ENCODE data around the gene ZNF670.
A peak's percentile ranks its signal among the peaks of the same experiment; 100 is the strongest.

Gene ZNF670

GRCh38 chr1:247103859-247104591, 25.4 kb upstream of the ZNF670 start, which contains the start of gene ZNF669:
Gene ZNF669, minus strand, starts transcription at chr1:247104356. Its CDS starts 157 bp downstream, at chr1:247104199.
- DNase-seq (ENCODE audit: low read depth in 2 of 2) = peak; percentile 82 to 85

- DNase-seq (ENCODE audit: low read depth in 2 of 2) = no peak
Measured at GRCh38 chr1:247102381-247102780, 23.8 kb upstream of the ZNF670 start.

- no peak for DNase-seq (ENCODE audit: low read depth in 2 of 2)
Measured at GRCh38 chr1:247100676-247101279, 22.2 kb upstream of the ZNF670 start.

- no peak for DNase-seq (ENCODE audit: low read depth in 2 of 2)
Measured at GRCh38 chr1:247096958-247097357, 18.3 kb upstream of the ZNF670 start.

- DNase-seq (ENCODE audit: low read depth in 2 of 2) = no peak
Measured at GRCh38 chr1:247096544-247096943, 17.9 kb upstream of the ZNF670 start.

- DNase-seq (ENCODE audit: low read depth in 2 of 2) = no peak
Measured at GRCh38 chr1:247096112-247096511, 17.5 kb upstream of the ZNF670 start.

- no peak for DNase-seq (ENCODE audit: low read depth in 2 of 2)
Measured at GRCh38 chr1:247090455-247090854, 11.8 kb upstream of the ZNF670 start.

- DNase-seq (ENCODE audit: low read depth in 2 of 2) = no peak
Measured at GRCh38 chr1:247089616-247090375, 11.2 kb upstream of the ZNF670 start.

GRCh38 chr1:247088967-247089366, 10.4 kb upstream of the ZNF670 start:
- no peak for DNase-seq (ENCODE audit: low read depth in 2 of 2)

- DNase-seq (ENCODE audit: low read depth in 2 of 2) = no peak
Measured at GRCh38 chr1:247087256-247087655, 8.6 kb upstream of the ZNF670 start.

GRCh38 chr1:247085310-247085709, 6.7 kb upstream of the ZNF670 start:
- DNase-seq (ENCODE audit: low read depth in 2 of 2) = no peak

- DNase-seq (ENCODE audit: low read depth in 2 of 2) = no peak
Measured at GRCh38 chr1:247084771-247085170, 6.2 kb upstream of the ZNF670 start.

- DNase-seq (ENCODE audit: low read depth in 2 of 2) = no peak
Measured at GRCh38 chr1:247079141-247079874, 697 bp upstream of the ZNF670 start.

- no peak for DNase-seq (ENCODE audit: low read depth in 2 of 2)
Measured at GRCh38 chr1:247077876-247078257, 744 bp downstream of the ZNF670 start.

GRCh38 chr1:247077213-247077612, 1.4 kb downstream of the ZNF670 start:
- no peak for DNase-seq (ENCODE audit: low read depth in 2 of 2)

GRCh38 chr1:247070645-247071044, 8.0 kb downstream of the ZNF670 start:
- DNase-seq (ENCODE audit: low read depth in 2 of 2) = no peak

- no peak for DNase-seq (ENCODE audit: low read depth in 2 of 2)
Measured at GRCh38 chr1:247064304-247064703, 14.3 kb downstream of the ZNF670 start.

GRCh38 chr1:247060771-247061170, 17.8 kb downstream of the ZNF670 start:
- DNase-seq (ENCODE audit: low read depth in 2 of 2) = no peak

GRCh38 chr1:247056071-247056470, 22.5 kb downstream of the ZNF670 start:
- no peak for DNase-seq (ENCODE audit: low read depth in 2 of 2)

- no peak for DNase-seq (ENCODE audit: low read depth in 2 of 2)
Measured at GRCh38 chr1:247054992-247055415, 23.6 kb downstream of the ZNF670 start.

- DNase-seq (ENCODE audit: low read depth in 2 of 2) = no peak
Measured at GRCh38 chr1:247047702-247048101, 30.9 kb downstream of the ZNF670 start.

GRCh38 chr1:247047260-247047659, 31.4 kb downstream of the ZNF670 start:
- DNase-seq (ENCODE audit: low read depth in 2 of 2) = no peak
